ENCODE measurements around the gene OSBPL10.

OSBPL10 gene

GRCh38 chr3:31766669-31767068, 214.4 kb downstream of the OSBPL10 start:
- DNase-seq: no peak

GRCh38 chr3:31765871-31766270, 215.2 kb downstream of the OSBPL10 start:
- DNase-seq: no peak

- no peak for DNase-seq
Measured at GRCh38 chr3:31763731-31764130, 217.3 kb downstream of the OSBPL10 start.

GRCh38 chr3:31762888-31763351, 218.1 kb downstream of the OSBPL10 start:
- no peak for DNase-seq

GRCh38 chr3:31762097-31762764, 218.8 kb downstream of the OSBPL10 start:
- DNase-seq: no peak

GRCh38 chr3:31760654-31761053, 220.4 kb downstream of the OSBPL10 start:
- no peak for DNase-seq

- no peak for DNase-seq
Measured at GRCh38 chr3:31758322-31758965, 222.6 kb downstream of the OSBPL10 start.

- DNase-seq: no peak
Measured at GRCh38 chr3:31755926-31756658, 225.0 kb downstream of the OSBPL10 start.

GRCh38 chr3:31754575-31755278, 226.3 kb downstream of the OSBPL10 start:
- DNase-seq: no peak

- DNase-seq: no peak
Measured at GRCh38 chr3:31753050-31753425, 228.0 kb downstream of the OSBPL10 start.

GRCh38 chr3:31752305-31753049, 228.6 kb downstream of the OSBPL10 start:
- DNase-seq: no peak

GRCh38 chr3:31750341-31750740, 230.7 kb downstream of the OSBPL10 start:
- DNase-seq: no peak

- no peak for DNase-seq
Measured at GRCh38 chr3:31748933-31749295, 232.1 kb downstream of the OSBPL10 start.

- DNase-seq: no peak
Measured at GRCh38 chr3:31748281-31748932, 232.7 kb downstream of the OSBPL10 start.

GRCh38 chr3:31747785-31748184, 233.3 kb downstream of the OSBPL10 start:
- DNase-seq: no peak

GRCh38 chr3:31744913-31745312, 236.1 kb downstream of the OSBPL10 start:
- DNase-seq: no peak

- no peak for DNase-seq
Measured at GRCh38 chr3:31743331-31744089, 237.6 kb downstream of the OSBPL10 start.

- no peak for DNase-seq
Measured at GRCh38 chr3:31740397-31740796, 240.7 kb downstream of the OSBPL10 start.

GRCh38 chr3:31738412-31738811, 242.7 kb downstream of the OSBPL10 start:
- DNase-seq: no peak

GRCh38 chr3:31735667-31736066, 245.4 kb downstream of the OSBPL10 start:
- no peak for DNase-seq

GRCh38 chr3:31733234-31733667, 247.8 kb downstream of the OSBPL10 start:
- DNase-seq: no peak

Measured in SIG-M5 (cell line).